Loucy (cell line): Measurements from ENCODE around the gene ALKBH5.

Experiments
- H2AFZ ChIP-seq: fragments of 200-600 bp; sonication (generic); 2 replicates; pipeline ENCODE4 v1.6.0; 2016; ENCODE audit warnings: antibody characterized with exemption, mild to moderate bottlenecking, low read length, moderate library complexity
- H3F3A ChIP-seq: fragments of 200-600 bp; 2 replicates; pipeline ENCODE4 v1.6.0; 2016; ENCODE audit warnings: antibody characterized with exemption, low read depth, mild to moderate bottlenecking
- H3K27me3 ChIP-seq: fragments of 200-600 bp; sonication (generic); 2 replicates; pipeline ENCODE4 v1.6.1; 2014; ENCODE audit warnings: low read length, mild to moderate bottlenecking; ENCODE audit not compliant: insufficient read depth, poor library complexity, severe bottlenecking
- H3K36me3 ChIP-seq: fragments of 200-600 bp; sonication (generic); 2 replicates; pipeline ENCODE4 v1.6.1; 2016; ENCODE audit warnings: low read length; ENCODE audit not compliant: insufficient read depth
- H3K4me1 ChIP-seq: fragments of 200-600 bp; sonication (generic); 2 replicates; pipeline ENCODE4 v1.5.1; 2014; ENCODE audit warnings: low read length, mild to moderate bottlenecking; ENCODE audit not compliant: insufficient read depth, poor library complexity, severe bottlenecking
- H3K4me2 ChIP-seq: fragments of 200-600 bp; sonication (generic); 2 replicates; pipeline ENCODE4 v1.6.0; 2014; ENCODE audit warnings: antibody characterized with exemption, low read length, low read depth, mild to moderate bottlenecking; ENCODE audit not compliant: poor library complexity, severe bottlenecking
- H3K4me3 ChIP-seq: fragments of 200-600 bp; sonication (generic); 2 replicates; pipeline ENCODE4 v1.5.1; 2014; ENCODE audit warnings: low read length, mild to moderate bottlenecking, mixed read lengths; ENCODE audit not compliant: poor library complexity, severe bottlenecking
- H3K79me2 ChIP-seq: fragments of 200-600 bp; sonication (generic); 2 replicates; pipeline ENCODE4 v1.6.1; 2014; ENCODE audit warnings: low read length; ENCODE audit not compliant: insufficient read depth
- H3K9ac ChIP-seq: fragments of 200-600 bp; sonication (generic); 2 replicates; pipeline ENCODE4 v1.6.0; 2014; ENCODE audit warnings: mild to moderate bottlenecking, low read depth, low read length, moderate library complexity; ENCODE audit not compliant: poor library complexity, severe bottlenecking
- H3K9me2 ChIP-seq: fragments of 200-600 bp; sonication (generic); replicated peaks from 2 replicates; pipeline ENCODE4 v1.6.1; 2016; ENCODE audit warnings: low read depth, low read length, mixed read lengths
- H3K9me3 ChIP-seq: fragments of 200-600 bp; sonication (generic); 2 replicates; pipeline ENCODE4 v1.6.1; 2014; ENCODE audit warnings: mild to moderate bottlenecking, antibody characterized with exemption, low read length, low read depth; ENCODE audit not compliant: insufficient read depth
- H4K20me1 ChIP-seq: fragments of 200-600 bp; sonication (generic); 2 replicates; pipeline ENCODE4 v1.6.0; 2014; ENCODE audit warnings: antibody characterized with exemption, low read length, mild to moderate bottlenecking; ENCODE audit not compliant: insufficient read depth, poor library complexity, severe bottlenecking
- CTCF ChIP-seq: fragments of 200-600 bp; sonication (generic); conservative IDR thresholded peaks from 2 replicates; pipeline ENCODE4 v1.5.1; 2014; ENCODE audit warnings: mild to moderate bottlenecking, antibody characterized with exemption, low read length
- EZH2phosphoT487 ChIP-seq: fragments of 200-600 bp; IDR thresholded peaks from 2 replicates; pipeline ENCODE4 v1.6.1; 2018; ENCODE audit warnings: antibody characterized with exemption, mild to moderate bottlenecking, moderate library complexity, borderline replicate concordance

ALKBH5 gene

GRCh38 chr17:18145811-18146210 is 37.8 kb upstream of the ALKBH5 start:
- no peaks in the 10 kb centered on the region for H3K36me3 ChIP-seq
- H3K9ac ChIP-seq, result no peak overlapping the region
- no peak overlapping the region for H3K4me2 ChIP-seq
- TF ChIP-seq EZH2phosphoT487 (no peak), CTCF (no peak)
- H2AFZ ChIP-seq, result no peak overlapping the region
- H3K4me3 ChIP-seq, result no peak overlapping the region
- no peaks in the 10 kb centered on the region for H3K79me2 ChIP-seq
- no peaks in the 10 kb centered on the region for H4K20me1 ChIP-seq
- no peaks in the 10 kb centered on the region for H3K27me3 ChIP-seq
- no peaks in the 10 kb centered on the region for H3K4me1 ChIP-seq
- no peaks in the 10 kb centered on the region for H3K9me3 ChIP-seq
- no peaks in the 10 kb centered on the region for H3F3A ChIP-seq
- H3K9me2 ChIP-seq, result no peaks in the 10 kb centered on the region

GRCh38 chr17:18146259-18146658 is 37.4 kb upstream of the ALKBH5 start:
- no peak overlapping the region for H3K4me3 ChIP-seq
- H3K9me2 ChIP-seq, result no peaks in the 10 kb centered on the region
- no peaks in the 10 kb centered on the region for H4K20me1 ChIP-seq
- no peak overlapping the region for H3K9ac ChIP-seq
- H3K27me3 ChIP-seq, result no peaks in the 10 kb centered on the region
- H3K9me3 ChIP-seq, result no peaks in the 10 kb centered on the region
- TF ChIP-seq CTCF (no peak), EZH2phosphoT487 (no peak)
- no peaks in the 10 kb centered on the region for H3K36me3 ChIP-seq
- no peaks in the 10 kb centered on the region for H3K4me1 ChIP-seq
- H3K79me2 ChIP-seq, result no peaks in the 10 kb centered on the region
- H3F3A ChIP-seq, result no peaks in the 10 kb centered on the region
- no peak overlapping the region for H2AFZ ChIP-seq
- no peak overlapping the region for H3K4me2 ChIP-seq

- Histone ChIP-seq H4K20me1 (no peaks in the 10 kb centered on the region), H2AFZ (no peak overlapping the region), H3K4me2 (no peak overlapping the region), H3K9ac (no peak overlapping the region), H3K36me3 (no peaks in the 10 kb centered on the region), H3F3A (no peaks in the 10 kb centered on the region), H3K79me2 (no peaks in the 10 kb centered on the region), H3K4me1 (no peaks in the 10 kb centered on the region), H3K4me3 (no peak overlapping the region), H3K27me3 (no peaks in the 10 kb centered on the region), H3K9me2 (no peaks in the 10 kb centered on the region), H3K9me3 (no peaks in the 10 kb centered on the region)
- TF ChIP-seq EZH2phosphoT487, result no peak
- no peak for TF ChIP-seq CTCF
These were observed 36.6 kb upstream of the ALKBH5 start for GRCh38 chr17:18146980-18147379.
